WI38 (cell line): ENCODE results near the gene SYNDIG1.

Experiments used
- H3K4me3 ChIP-seq: 2 replicates; pipeline ENCODE4 v1.5.1; 2011; ENCODE audit warnings: low read depth, mild to moderate bottlenecking, control low read depth, low read length
- CTCF ChIP-seq: IDR thresholded peaks from 2 replicates; pipeline ENCODE4 v1.5.1; 2012; ENCODE audit warnings: low read depth, mild to moderate bottlenecking, control low read depth, low read length

SYNDIG1 gene

DNA sequence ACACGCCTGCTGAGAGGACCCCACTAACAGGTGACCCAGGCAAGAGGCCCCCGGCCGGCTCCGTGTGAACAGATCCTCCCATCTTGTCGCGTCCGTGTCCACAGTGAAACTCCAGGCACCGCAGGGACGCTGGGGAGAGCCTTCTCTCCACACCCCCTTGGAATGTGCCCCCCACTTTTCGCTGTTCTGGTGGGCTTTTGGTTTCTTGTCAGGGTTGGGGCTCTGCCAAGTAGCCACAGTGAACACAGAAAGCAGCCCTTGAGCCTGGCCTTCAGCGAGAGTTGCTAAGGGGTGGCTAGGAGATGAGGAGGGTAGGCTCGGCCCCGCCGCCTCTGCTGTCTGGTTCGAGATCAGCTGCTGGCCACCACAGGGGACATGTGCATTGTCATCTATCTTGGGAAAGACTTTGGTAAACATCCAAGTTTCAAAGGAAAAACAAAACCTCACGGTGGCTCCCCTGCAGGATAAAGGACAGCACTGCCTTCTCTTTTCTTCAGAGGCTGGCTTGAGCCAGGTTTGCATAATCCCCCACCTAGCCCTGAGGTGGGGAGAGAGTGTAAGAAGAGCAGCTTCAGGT, 22.7 kb downstream of the SYNDIG1 start:
- no peak for TF ChIP-seq CTCF
- no peak overlapping the region for H3K4me3 ChIP-seq

- no peak overlapping the region for H3K4me3 ChIP-seq
Measured at GRCh38 chr20:24492698-24493097, 23.3 kb downstream of the SYNDIG1 start.

GRCh38 chr20:24493181-24493580, 23.8 kb downstream of the SYNDIG1 start:
- TF ChIP-seq CTCF: no peak

More at GRCh38 chr20:24492698-24493097, 23.3 kb downstream of the SYNDIG1 start:
- TF ChIP-seq CTCF: no peak

GRCh38 chr20:24493661-24494459, 24.4 kb downstream of the SYNDIG1 start:
- no peak for TF ChIP-seq CTCF

More at GRCh38 chr20:24493181-24493580, 23.8 kb downstream of the SYNDIG1 start:
- no peak overlapping the region for H3K4me3 ChIP-seq

GRCh38 chr20:24494460-24494920, 25.1 kb downstream of the SYNDIG1 start:
- TF ChIP-seq CTCF: no peak

More at GRCh38 chr20:24493661-24494459, 24.4 kb downstream of the SYNDIG1 start:
- H3K4me3 ChIP-seq: no peak overlapping the region

DNA sequence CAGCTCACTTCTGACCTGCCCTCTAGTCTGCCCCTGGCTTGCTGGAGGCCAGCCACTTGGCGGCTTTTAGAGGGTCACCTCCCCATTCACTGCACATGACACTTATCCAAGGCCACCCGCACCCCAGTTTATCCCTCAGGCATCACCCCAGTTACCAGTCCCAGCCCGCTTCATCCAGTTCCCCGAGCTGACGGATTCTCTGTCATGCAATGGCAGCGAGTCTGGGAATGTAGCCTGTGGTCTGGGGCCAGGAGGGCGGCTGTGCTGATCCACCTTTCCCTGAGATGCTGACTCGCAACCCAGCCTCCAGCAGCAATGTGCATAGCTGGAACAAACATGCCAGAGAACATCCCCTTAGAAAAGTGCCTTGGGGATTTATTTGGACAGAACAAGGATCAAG, 25.8 kb downstream of the SYNDIG1 start:
- no peak for TF ChIP-seq CTCF

More at GRCh38 chr20:24494460-24494920, 25.1 kb downstream of the SYNDIG1 start:
- H3K4me3 ChIP-seq: no peak overlapping the region

GRCh38 chr20:24497851-24498250, 28.4 kb downstream of the SYNDIG1 start:
- H3K4me3 ChIP-seq: no peak overlapping the region
- no peak for TF ChIP-seq CTCF

More for the DNA sequence above, 25.8 kb downstream of the SYNDIG1 start:
- H3K4me3 ChIP-seq: no peak overlapping the region
